Measurements from ENCODE around the gene SLC39A11. TPM values are rescaled to one million over a fixed set of nuclear protein-coding genes. Genes with fewer than 3 reads are reported as not detected.

SLC39A11 gene
- total RNA-seq, 3 donors from 2014 or later: 31.6 to 71.6 (median 51.6) TPM

GRCh38 chr17:72622661-72623433 is 469.6 kb downstream of the SLC39A11 start:
- intact Hi-C loops (cut with DNase I, micrococcal nuclease): no loop called here
- Histone ChIP-seq H3K4me3 (no peak overlapping the region), H3K9me3 (no peaks in the 10 kb centered on the region), H3K36me3 (ENCODE audit: low read depth) (no peaks in the 10 kb centered on the region), H3K4me1 (ENCODE audit: low read depth) (peaks cover 10% of the 10 kb centered on the region)
- DNase-seq (no peak), ATAC-seq (no peak)
- TF ChIP-seq CTCF (IDR thresholded peaks at IDR 0.05): no peak

- Histone ChIP-seq H3K4me3 (no peak overlapping the region), H3K4me1 (ENCODE audit: low read depth) (peaks cover 26% of the 10 kb centered on the region), H3K9me3 (no peaks in the 10 kb centered on the region), H3K36me3 (ENCODE audit: low read depth) (no peaks in the 10 kb centered on the region)
- no peak for TF ChIP-seq CTCF (IDR thresholded peaks at IDR 0.05)
- intact Hi-C loops (cut with DNase I, micrococcal nuclease): no loop called here
- no peak for DNase-seq
- ATAC-seq: no peak
Measured at GRCh38 chr17:72619976-72620650, 472.4 kb downstream of the SLC39A11 start.

GRCh38 chr17:72618001-72618509 is 474.4 kb downstream of the SLC39A11 start:
- DNase-seq: peak; percentile 93 to 97 (median 95)

GRCh38 chr17:72617557-72617956 is 474.9 kb downstream of the SLC39A11 start:
- no peaks in the 10 kb centered on the region for H3K9me3 ChIP-seq
- TF ChIP-seq CTCF (IDR thresholded peaks at IDR 0.05): no peak
- no peak overlapping the region for H3K4me3 ChIP-seq
- ATAC-seq (no peak), DNase-seq (no peak)
- H3K4me1 ChIP-seq (ENCODE audit: low read depth): peaks cover 35% of the 10 kb centered on the region
- H3K36me3 ChIP-seq (ENCODE audit: low read depth): no peaks in the 10 kb centered on the region
- intact Hi-C loops (cut with DNase I, micrococcal nuclease): no loop called here

More at GRCh38 chr17:72618001-72618509, 474.4 kb downstream of the SLC39A11 start:
- peaks cover 35% of the 10 kb centered on the region for H3K4me1 ChIP-seq (ENCODE audit: low read depth)
- intact Hi-C loops (cut with DNase I, micrococcal nuclease): no loop called here
- no peaks in the 10 kb centered on the region for H3K36me3 ChIP-seq (ENCODE audit: low read depth)
- no peaks in the 10 kb centered on the region for H3K9me3 ChIP-seq
- no peak for TF ChIP-seq CTCF (IDR thresholded peaks at IDR 0.05)
- peak; percentile 82 for ATAC-seq
- H3K4me3 ChIP-seq: no peak overlapping the region

- Histone ChIP-seq H3K4me1 (ENCODE audit: low read depth) (peaks cover 35% of the 10 kb centered on the region), H3K9me3 (no peaks in the 10 kb centered on the region), H3K4me3 (no peak overlapping the region), H3K36me3 (ENCODE audit: low read depth) (no peaks in the 10 kb centered on the region)
- no peak for TF ChIP-seq CTCF (IDR thresholded peaks at IDR 0.05)
- no peak for DNase-seq
- no peak for ATAC-seq
- intact Hi-C loops (cut with DNase I, micrococcal nuclease): no loop called here
Measured at GRCh38 chr17:72616447-72616846, 476.0 kb downstream of the SLC39A11 start.
